CD4-positive, alpha-beta T cell (primary cell): ENCODE measurements around the gene RPL23. TPM values are rescaled to one million over a fixed set of nuclear protein-coding genes. Genes with fewer than 3 reads are reported as not detected.

Source experiments
- ATAC-seq: fragments of 200-7000 bp; cut with Tn5 transposase; one replicate; pipeline ENCODE4 v1.10.0; 2022; ENCODE audit warnings: mild to moderate bottlenecking; ENCODE audit not compliant: poor library complexity
- CTCF ChIA-PET: fragments of 350-600 bp; sonication (Branson Sonifier 250); formaldehyde crosslinking; loops from one replicate; lab custom pipeline; 2021; ENCODE audit warnings: antibody characterized with exemption, inconsistent platforms; lab: Charles Lee
- POLR2A ChIA-PET: fragments of 350-600 bp; sonication (Branson Sonifier 250); formaldehyde crosslinking; loops from one replicate; lab custom pipeline; 2021; ENCODE audit warnings: antibody characterized with exemption, inconsistent platforms; lab: Charles Lee
- DNase-seq, 14 experiments: peaks; one replicate each; pipeline ENCODE4 v3.0.0-alpha.2; 2013 to 2020; ENCODE audit warnings: mixed read lengths in 2 of 14
- H3K27ac ChIP-seq, 2 donors: one replicate each; pipeline versions ENCODE4 v1.5.1 to v1.7.0; 2013; ENCODE audit warnings: low read length in 2 of 2, low read depth in 1 of 2, mild to moderate bottlenecking in 1 of 2
- H3K27me3 ChIP-seq, 2 experiments: 1 replicate in 1 of 2; 2 replicates in 1 of 2; pipeline versions ENCODE4 v1.6.1 to v1.7.0; 2013; ENCODE audit warnings: low read length in 2 of 2, control low read depth in 1 of 2, mild to moderate bottlenecking in 1 of 2, moderate library complexity in 1 of 2; ENCODE audit not compliant: insufficient read depth in 2 of 2, control insufficient read depth in 1 of 2
- H3K36me3 ChIP-seq: one replicate; pipeline ENCODE4 v1.6.1; 2013; ENCODE audit warnings: low read length, control low read depth; ENCODE audit not compliant: insufficient read depth
- H3K4me1 ChIP-seq: one replicate; pipeline ENCODE4 v1.6.1; 2013; ENCODE audit warnings: low read length, control low read depth; ENCODE audit not compliant: insufficient read depth
- H3K4me3 ChIP-seq: one replicate; pipeline ENCODE4 v1.5.1; 2013; ENCODE audit warnings: mild to moderate bottlenecking, low read length, moderate library complexity
- H3K9me3 ChIP-seq, 2 experiments: 1 replicate in 1 of 2; 2 replicates in 1 of 2; pipeline versions ENCODE4 v1.6.1 to v1.7.0; 2013; ENCODE audit warnings: low read length in 2 of 2, mild to moderate bottlenecking in 2 of 2, control low read depth in 1 of 2, moderate library complexity in 1 of 2; ENCODE audit not compliant: control insufficient read depth in 1 of 2, insufficient read depth in 1 of 2
- H3K27ac Mint-ChIP-seq: one replicate; pipeline ENCODE4 v1.8.0; 2020; ENCODE audit warnings: mixed read lengths
- H3K27me3 Mint-ChIP-seq: one replicate; pipeline ENCODE4 v1.8.0; 2021; ENCODE audit warnings: mixed read lengths
- H3K36me3 Mint-ChIP-seq: one replicate; pipeline ENCODE4 v1.8.0; 2021; ENCODE audit warnings: low read depth, mixed read lengths
- H3K4me1 Mint-ChIP-seq: one replicate; pipeline ENCODE4 v1.8.0; 2021; ENCODE audit warnings: low read depth, mixed read lengths
- H3K4me3 Mint-ChIP-seq: one replicate; pipeline ENCODE4 v1.8.0; 2020; ENCODE audit warnings: mild to moderate bottlenecking, mixed read lengths
- H3K9me3 Mint-ChIP-seq: one replicate; pipeline ENCODE4 v1.8.0; 2020; ENCODE audit warnings: mixed read lengths
- CTCF ChIP-seq: fragments of 200-600 bp; IDR thresholded peaks from one replicate; pipeline ENCODE4 v1.8.0; 2022; ENCODE audit warnings: antibody characterized with exemption, mild to moderate bottlenecking
- intact Hi-C, 2 experiments: fragments of 100-400 bp; cut with DNase I in 1 of 2; cut with micrococcal nuclease in 1 of 2; formaldehyde crosslinking; loops; one replicate each; pipeline versions ENCODE4 v1.15.1 to v1.9.0; 2023 to 2025; cut with DNase I, micrococcal nuclease
- total RNA-seq, 174 experiments: library from RNA in 2 of 174; stranded (reverse) in 2 of 174; gene quantifications; one replicate each; pipeline ENCODE4 v1.2.3 and lab custom pipeline; 2021 to 2026

The RPL23 gene
- total RNA-seq, 2 experiments from 2014 or later, result 2,293 to 2,296 TPM

GRCh38 chr17:38883592-38884526 is 30.3 kb upstream of the RPL23 start:
- Histone ChIP-seq H3K4me1 (peaks cover 100% of the 10 kb centered on the region), H3K4me3 (peak overlapping the region; percentile 11), H3K27me3 (no peaks in the 10 kb centered on the region), H3K9me3 (no peaks in the 10 kb centered on the region), H3K36me3 (peaks cover 81% of the 10 kb centered on the region), H3K27ac (peak overlapping the region; percentile 46 to 47)
- intact Hi-C loops, result loop anchor here in 1 of 2 experiments (5.0 kb wide), 1 partner anchor 38 kb away; no protein-coding TSS in a partner anchor
- Mint-ChIP-seq H3K36me3 (peaks cover 80% of the 10 kb centered on the region), H3K4me3 (peak overlapping the region; percentile 78), H3K9me3 (no peaks in the 10 kb centered on the region), H3K4me1 (peaks cover 89% of the 10 kb centered on the region), H3K27me3 (no peaks in the 10 kb centered on the region), H3K27ac (peak overlapping the region; percentile 89)
- ChIA-PET CTCF (interaction anchor here (0.7 to 2.2 kb wide), 4 partner anchors 9 to 40 kb away, joined by 3 to 8 read pairs (median 6); no protein-coding TSS in a partner anchor), POLR2A (interaction anchor here (0.7 to 8.9 kb wide), 6 partner anchors 10 to 40 kb away, joined by 3 to 103 read pairs (median 7); partner anchors contain the start of genes LASP1 and RPL23)
- TF ChIP-seq CTCF, result no peak
- ATAC-seq, result peak; percentile 20
- peak in 3 of 14 experiments; percentile 38 to 49 (median 44) for DNase-seq

- TF ChIP-seq CTCF, result no peak
- intact Hi-C loops, result loop anchor here in 1 of 2 experiments (5.0 kb wide), 1 partner anchor 39 kb away; no protein-coding TSS in a partner anchor
- no peak overlapping the region for H3K4me3 ChIP-seq
- ChIA-PET CTCF (interaction anchor here (1.0 to 2.2 kb wide), 3 partner anchors 11 to 41 kb away, joined by 3 to 8 read pairs (median 5); no protein-coding TSS in a partner anchor), POLR2A (interaction anchor here (1.3 to 8.9 kb wide), 4 partner anchors 11 to 29 kb away, joined by 3 to 103 read pairs (median 22); partner anchors contain the start of gene LASP1)
- peak overlapping the region; percentile 46 to 47 for H3K27ac ChIP-seq
- Mint-ChIP-seq H3K4me1 (peaks cover 89% of the 10 kb centered on the region), H3K9me3 (no peaks in the 10 kb centered on the region), H3K4me3 (peak overlapping the region; percentile 65), H3K27me3 (no peaks in the 10 kb centered on the region), H3K27ac (peak overlapping the region; percentile 89), H3K36me3 (peaks cover 80% of the 10 kb centered on the region)
- ATAC-seq, result no peak
- H3K4me1 ChIP-seq, result peaks cover 100% of the 10 kb centered on the region
- no peaks in the 10 kb centered on the region for H3K9me3 ChIP-seq
- H3K36me3 ChIP-seq, result peaks cover 81% of the 10 kb centered on the region
- H3K27me3 ChIP-seq, result no peaks in the 10 kb centered on the region
- DNase-seq, result no peak
Measured at GRCh38 chr17:38882870-38883269, 29.3 kb upstream of the RPL23 start.

GRCh38 chr17:38881600-38882191 is 28.2 kb upstream of the RPL23 start:
- ChIA-PET POLR2A (interaction anchor here (0.7 to 8.9 kb wide), 6 partner anchors 8 to 28 kb away, joined by 3 to 103 read pairs (median 4); partner anchors contain the start of gene LASP1), CTCF (interaction anchor here (1.5 kb wide), 1 partner anchor 42 kb away, joined by 5 read pairs; no protein-coding TSS in a partner anchor)
- Mint-ChIP-seq H3K27ac (peak overlapping the region; percentile 89), H3K4me3 (peak overlapping the region; percentile 80), H3K9me3 (no peaks in the 10 kb centered on the region), H3K27me3 (no peaks in the 10 kb centered on the region), H3K4me1 (peaks cover 91% of the 10 kb centered on the region), H3K36me3 (peaks cover 90% of the 10 kb centered on the region)
- Histone ChIP-seq H3K27ac (peak overlapping the region; percentile 0 to 26), H3K9me3 (no peaks in the 10 kb centered on the region), H3K4me1 (peaks cover 100% of the 10 kb centered on the region), H3K36me3 (peaks cover 78% of the 10 kb centered on the region), H3K27me3 (no peaks in the 10 kb centered on the region), H3K4me3 (no peak overlapping the region)
- TF ChIP-seq CTCF, result no peak
- ATAC-seq (no peak), DNase-seq (peak in 4 of 14 experiments; percentile 51 to 55 (median 54))
- intact Hi-C loops, result loop anchor here in 1 of 2 experiments (5.0 kb wide), 1 partner anchor 41 kb away; no protein-coding TSS in a partner anchor
